GM19099 (cell line): Measurements from ENCODE around the gene C16orf90.

Experiments
- POLR2A ChIP-seq: IDR thresholded peaks from 3 replicates; pipeline ENCODE4 v1.6.1; 2011; ENCODE audit warnings: low read depth; ENCODE audit not compliant: insufficient read length; ENCODE audit errors: extremely low read depth

C16orf90 gene

GRCh38 chr16:3495176-3495575 is at the start of gene C16orf90:
Gene C16orf90 (minus strand): TSS chr16:3495489. CDS start chr16:3495421, 68 bp downstream.
- TF ChIP-seq POLR2A = no peak

- TF ChIP-seq POLR2A = no peak
These were observed 47.5 kb upstream of the C16orf90 start for GRCh38 chr16:3542601-3543373.

GRCh38 chr16:3541527-3542155 is 46.4 kb upstream of the C16orf90 start:
- no peak for TF ChIP-seq POLR2A

- TF ChIP-seq POLR2A = no peak
These were observed 42.9 kb upstream of the C16orf90 start for GRCh38 chr16:3538222-3538621.

GRCh38 chr16:3536851-3537250 is 41.6 kb upstream of the C16orf90 start:
- no peak for TF ChIP-seq POLR2A

- TF ChIP-seq POLR2A = no peak
These were observed 41.0 kb upstream of the C16orf90 start for GRCh38 chr16:3536271-3536731.

- TF ChIP-seq POLR2A = no peak
These were observed 38.8 kb upstream of the C16orf90 start for GRCh38 chr16:3534126-3534525.

- no peak for TF ChIP-seq POLR2A
These were observed 37.5 kb upstream of the C16orf90 start for GRCh38 chr16:3532741-3533140.

GRCh38 chr16:3530371-3530914 is 35.2 kb upstream of the C16orf90 start:
- no peak for TF ChIP-seq POLR2A

- TF ChIP-seq POLR2A = no peak
These were observed 33.9 kb upstream of the C16orf90 start for GRCh38 chr16:3529175-3529574.

GRCh38 chr16:3528406-3528805 is 33.1 kb upstream of the C16orf90 start:
- no peak for TF ChIP-seq POLR2A

GRCh38 chr16:3525951-3526350 is 30.7 kb upstream of the C16orf90 start:
- TF ChIP-seq POLR2A = no peak

- no peak for TF ChIP-seq POLR2A
These were observed 28.0 kb upstream of the C16orf90 start for GRCh38 chr16:3523281-3523680.

- TF ChIP-seq POLR2A = no peak
These were observed 25.6 kb upstream of the C16orf90 start for GRCh38 chr16:3520841-3521240.

GRCh38 chr16:3520413-3520812 is 25.1 kb upstream of the C16orf90 start:
- no peak for TF ChIP-seq POLR2A

- TF ChIP-seq POLR2A = no peak
These were observed 24.3 kb upstream of the C16orf90 start for GRCh38 chr16:3519581-3519980.
